ENCODE results near the gene ABCB11. TPM values are rescaled to one million over a fixed set of nuclear protein-coding genes. Genes with fewer than 3 reads are reported as not detected.

The ABCB11 gene
- total and polyA plus RNA-seq, 10 of the 15 experiments (the other 5 are each of a cell fraction or from before 2014, with no cell fraction given) = not detected

- SMC1A ChIA-PET (ENCODE audit: uncharacterized antibody, unreplicated experiment) = no interaction called here
- Histone ChIP-seq H3K27ac (ENCODE audit: control insufficient read depth, insufficient read depth) (no peak overlapping the region), H3K4me1 (ENCODE audit: control insufficient read depth, insufficient read depth, low read length) (no peaks in the 10 kb centered on the region), H3K9ac (ENCODE audit: control insufficient read depth, insufficient read depth, low read length) (no peak overlapping the region), H3K4me2 (ENCODE audit: control insufficient read depth, insufficient read depth) (no peak overlapping the region), H3K79me2 (ENCODE audit: control insufficient read depth, insufficient read depth, low read length) (no peaks in the 10 kb centered on the region), H3K9me3 (replicated peaks; ENCODE audit: control insufficient read depth, insufficient read depth, low read length) (no peaks in the 10 kb centered on the region), H3K36me3 (ENCODE audit: control insufficient read depth in 2 of 2, insufficient read depth in 2 of 2, low read length in 1 of 2) (no peaks in the 10 kb centered on the region), H3K4me3 (no peak overlapping the region), H3K27me3 (replicated peaks in 1 of 2; ENCODE audit: control insufficient read depth in 2 of 2, insufficient read depth in 2 of 2, low read length in 1 of 2) (peaks cover 5 to 11% of the 10 kb centered on the region in 2 experiments; a peak in 3 of 4 replicates), H2AFZ (ENCODE audit: control insufficient read depth, low read depth, low read length) (no peak overlapping the region), H4K20me1 (ENCODE audit: control insufficient read depth, insufficient read depth) (no peaks in the 10 kb centered on the region)
- POLR2A ChIA-PET = interaction anchor here (0.7 kb wide), 1 partner anchor 150 kb away, joined by 4 read pairs; no protein-coding TSS in a partner anchor
- in situ Hi-C loops (cut with MboI) = loop anchor here (5.0 kb wide), 1 partner anchor 566 kb away; no protein-coding TSS in a partner anchor
- ATAC-seq (no peak), FAIRE-seq (no peak), DNase-seq (ENCODE audit: low read depth, low spot score) (no peak)
- WGBS (ENCODE audit: insufficient coverage, insufficient replicate concordance, low lambda C conversion rate, missing lambda C conversion rate) = 75% methylated on average over 4 of the region's 4 CpGs
- CTCF ChIA-PET = no interaction called here
- RAD21 ChIA-PET (ENCODE audit: unreplicated experiment) = no interaction called here
- intact Hi-C loops (cut with micrococcal nuclease; ENCODE audit: unreplicated experiment) = no loop called here
- BruUV-seq (replicated peaks) = no TSS peak
- TF ChIP-seq FOS (IDR thresholded peaks at IDR 0.05; ENCODE audit: borderline replicate concordance, extremely low read depth, insufficient read length) (no peak), HDAC2 (IDR thresholded peaks at IDR 0.05) (no peak), POU2F2 (IDR thresholded peaks at IDR 0.05; ENCODE audit: borderline replicate concordance, low read depth, low read length) (no peak), CBFB (IDR thresholded peaks at IDR 0.05; ENCODE audit: low read depth) (no peak), ATF7 (IDR thresholded peaks at IDR 0.05; ENCODE audit: low read depth) (no peak), MTA2 (IDR thresholded peaks at IDR 0.05; ENCODE audit: low read depth) (no peak), LARP7 (IDR thresholded peaks at IDR 0.05) (no peak), HDAC6 (IDR thresholded peaks at IDR 0.05; ENCODE audit: unreplicated experiment) (no peak), CBX3 (IDR thresholded peaks at IDR 0.05; ENCODE audit: borderline replicate concordance, low read depth) (no peak), NBN (IDR thresholded peaks at IDR 0.05) (no peak), SIX5 (IDR thresholded peaks at IDR 0.05; ENCODE audit: low read depth, low read length, severe bottlenecking) (no peak), TAF1 (IDR thresholded peaks at IDR 0.05; ENCODE audit: borderline replicate concordance, low read depth, low read length) (no peak), SP1 (IDR thresholded peaks at IDR 0.05; ENCODE audit: low read depth, low read length) (no peak), CHD2 (IDR thresholded peaks at IDR 0.05; ENCODE audit: borderline replicate concordance, low read depth, low read length) (no peak), ASH2L (IDR thresholded peaks at IDR 0.05; ENCODE audit: borderline replicate concordance, low read depth) (no peak), ZNF207 (IDR thresholded peaks at IDR 0.05; ENCODE audit: borderline replicate concordance) (no peak)
- TF ChIP-seq, protein P1, sequence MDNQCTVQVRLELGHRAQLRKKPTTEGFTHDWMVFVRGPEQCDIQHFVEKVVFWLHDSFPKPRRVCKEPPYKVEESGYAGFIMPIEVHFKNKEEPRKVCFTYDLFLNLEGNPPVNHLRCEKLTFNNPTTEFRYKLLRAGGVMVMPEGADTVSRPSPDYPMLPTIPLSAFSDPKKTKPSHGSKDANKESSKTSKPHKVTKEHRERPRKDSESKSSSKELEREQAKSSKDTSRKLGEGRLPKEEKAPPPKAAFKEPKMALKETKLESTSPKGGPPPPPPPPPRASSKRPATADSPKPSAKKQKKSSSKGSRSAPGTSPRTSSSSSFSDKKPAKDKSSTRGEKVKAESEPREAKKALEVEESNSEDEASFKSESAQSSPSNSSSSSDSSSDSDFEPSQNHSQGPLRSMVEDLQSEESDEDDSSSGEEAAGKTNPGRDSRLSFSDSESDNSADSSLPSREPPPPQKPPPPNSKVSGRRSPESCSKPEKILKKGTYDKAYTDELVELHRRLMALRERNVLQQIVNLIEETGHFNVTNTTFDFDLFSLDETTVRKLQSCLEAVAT (IDR thresholded peaks at IDR 0.05) = no peak
These were observed 117.6 kb downstream of the ABCB11 start for GRCh38 chr2:168913495-168913894.

All from GM12878 (cell line).